Adrenal gland (tissue), 12 donors: ENCODE measurements around the gene TNFRSF18. TPM values are rescaled to one million over a fixed set of nuclear protein-coding genes. Genes with fewer than 3 reads are reported as not detected.

Experiments
- DNase-seq, 7 donors: peaks; one replicate each; pipeline ENCODE4 v3.0.0-alpha.2; 2019 to 2020
- H3K27ac ChIP-seq, 5 donors: fragments of 200-600 bp; sonication (generic) in 4 of 5; 1 replicate in 3 of 5; 2 replicates in 2 of 5; pipeline versions ENCODE4 v1.5.1 to v1.8.0; 2016 to 2020; ENCODE audit warnings: mild to moderate bottlenecking in 1 of 5
- H3K27me3 ChIP-seq: fragments of 200-600 bp; 2 replicates; pipeline ENCODE4 v1.8.0; 2021
- H3K36me3 ChIP-seq, 2 donors: fragments of 200-600 bp; replicated peaks in 1 of 2; 1 replicate in 1 of 2; 2 replicates in 1 of 2; pipeline versions ENCODE4 v1.5.1 to v1.8.0; 2018 to 2022
- H3K4me1 ChIP-seq, 2 donors: fragments of 200-600 bp; replicated peaks in 1 of 2; 1 replicate in 1 of 2; 2 replicates in 1 of 2; pipeline versions ENCODE4 v1.5.1 to v1.8.0; 2018 to 2021
- H3K4me3 ChIP-seq, 4 donors: fragments of 200-600 bp; sonication (generic) in 3 of 4; one replicate each; pipeline ENCODE4 v1.5.1; 2016 to 2018
- H3K9me3 ChIP-seq, 3 donors: fragments of 200-600 bp; sonication (generic) in 1 of 3; replicated peaks in 1 of 3; 1 replicate in 2 of 3; 2 replicates in 1 of 3; pipeline versions ENCODE4 v1.5.1 to v1.8.0; 2016 to 2021
- CTCF ChIP-seq, 6 experiments: fragments of 450-650 bp in 4 of 6; fragments of 200-600 bp in 2 of 6; sonication (generic) in 1 of 6; IDR thresholded peaks; 1 replicate in 5 of 6; 2 replicates in 1 of 6; pipeline versions ENCODE4 v1.5.1 to v1.8.0; 2016 to 2021; ENCODE audit warnings: antibody characterized with exemption in 6 of 6, mild to moderate bottlenecking in 2 of 6, moderate library complexity in 1 of 6
- POLR2A ChIP-seq, 2 donors: fragments of 450-650 bp; IDR thresholded peaks; one replicate each; pipeline ENCODE4 v1.6.1; 2017; ENCODE audit warnings: antibody characterized with exemption in 2 of 2, mild to moderate bottlenecking in 2 of 2, moderate library complexity in 1 of 2
- WGBS, 4 donors: extraction: QIAGEN DNeasy Blood & Tissue Kit in 2 of 4; methylation state at CpG; one replicate each; pipeline versions ENCODE4 v1.1.5 to v1.1.7; 2013 to 2017; 5-methylcytosine and 5-hydroxymethylcytosine counted together
- intact Hi-C, 2 donors: fragments of 100-400 bp; cut with DNase I; formaldehyde crosslinking; loops; one replicate each; pipeline versions ENCODE4 v1.14.1 to v1.15.0; 2022 to 2023
- polyA plus RNA-seq, 3 donors: library from polyadenylated mRNA; stranded (reverse); fragments of 200-250 nt in 2 of 3; fragments of 350-450 nt in 1 of 3; fragmentation: Illumina TruSeq in 1 of 3; extraction: RNeasy Lipid Tissue Mini Kit (QIAGEN cat#74804) in 1 of 3; gene quantifications; one replicate each; pipeline ENCODE4 v1.2.3, GENCODE V29; 2013 to 2014
- total RNA-seq, 9 donors: library from RNA; depleted of rRNA in 4 of 9; stranded (reverse); fragments of >200 nt in 4 of 9; fragments of 120-200 nt in 1 of 9; fragmentation: NEBNext Ultra II Directional in 1 of 9; extraction: Animal tissue kit (Norgen Biotek cat#: 25700) in 1 of 9; gene quantifications; one replicate each; pipeline versions ENCODE4 v1.1.0 to v1.2.4, GENCODE V29; 2013 to 2023
- donor health status: healthy with polysubstance abuse.
- donor health status: Bipolar disorder and iron deficiency.
- donor health status: DM: yes; HTN: yes; CAD: no.
- donor health status: DM: no; HTN: no; CAD: no.
- donor health status: DM: no; HTN: no; CAD: no.
- donor health status: DM: yes; HTN: yes; CAD: no.

TNFRSF18 gene
- total and polyA plus RNA-seq, 12 donors, result 0.27 to 1.5 (median 0.64) TPM; not detected in 7

- H3K36me3 ChIP-seq, result peaks cover 0 to 21% of the 10 kb centered on the region in 2 donors
- H3K4me1 ChIP-seq, result peaks cover 0 to under 1% of the 10 kb centered on the region in 2 donors
- peak within 1 kb of the TSS in 1 of 4 donors; percentile 23 for H3K4me3 ChIP-seq
- H3K27ac ChIP-seq, result peak within 1 kb of the TSS in 1 of 5 donors; percentile 29
- intact Hi-C loops, result loop anchor here in 1 of 2 donors (5.0 kb wide), 1 partner anchor 81 kb away; no protein-coding TSS in a partner anchor
- no peaks in the 10 kb centered on the region for H3K9me3 ChIP-seq
- no peaks in the 10 kb centered on the region for H3K27me3 ChIP-seq
- WGBS, 4 donors, result 47 to 76% (median 53%) methylated on average over 17 to 56 of the region's 56 CpGs
- no peak for TF ChIP-seq POLR2A (IDR thresholded peaks at IDR 0.05)
- no peak for TF ChIP-seq CTCF (IDR thresholded peaks at IDR 0.05)
- no peak for DNase-seq
These were observed 7.2 kb upstream of the TNFRSF18 start, which contains the start of gene TNFRSF4 for GRCh38 chr1:1213345-1214265. TNFRSF4 (minus strand) TSS chr1:1214153; CDS start chr1:1214127, 26 bp downstream.

DNA sequence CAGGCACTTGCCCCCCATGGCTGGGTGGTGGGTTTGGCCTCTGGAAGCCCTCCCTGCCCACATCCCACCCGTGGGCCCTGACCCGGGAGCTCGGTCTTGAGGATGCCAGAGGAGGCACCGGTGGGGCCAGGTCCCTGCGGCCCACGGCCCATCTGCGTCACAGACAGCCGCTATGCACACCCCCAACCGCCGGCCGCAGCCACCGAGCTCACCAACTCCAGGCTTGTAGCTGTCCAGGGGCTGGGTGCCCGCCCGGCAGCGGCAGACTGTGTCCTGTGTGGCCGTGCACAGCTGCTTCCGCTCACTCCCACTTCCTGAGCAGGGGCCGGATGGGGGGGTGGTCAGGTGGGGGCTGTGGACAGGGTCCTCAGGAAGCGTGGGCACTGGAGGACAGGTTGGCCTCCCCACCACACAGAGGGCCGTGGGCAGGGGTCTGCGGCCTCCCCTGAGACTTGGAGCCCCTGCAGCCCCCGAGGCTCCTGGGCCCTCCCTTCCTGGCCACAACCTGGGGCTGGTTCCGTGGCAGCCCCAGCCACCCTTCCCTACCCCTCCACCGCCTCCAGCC, 6.5 kb upstream of the TNFRSF18 start:
- peaks cover 6% of the 10 kb centered on the region in 2 donors for H3K4me1 ChIP-seq
- H3K27ac ChIP-seq, result peak overlapping the region in 1 of 5 donors; percentile 29
- 50 to 61% (median 56%) methylated on average over 16 to 24 of the region's 24 CpGs; no CpG with 5 or more reads in 1 of the 4 donors for WGBS, 4 donors
- H3K4me3 ChIP-seq, result peak overlapping the region in 1 of 4 donors; percentile 23
- H3K27me3 ChIP-seq, result no peaks in the 10 kb centered on the region
- intact Hi-C loops, result loop anchor here in 1 of 2 donors (5.0 kb wide), 1 partner anchor 81 kb away; no protein-coding TSS in a partner anchor
- peaks cover 0 to 14% of the 10 kb centered on the region in 2 donors for H3K36me3 ChIP-seq
- TF ChIP-seq POLR2A (IDR thresholded peaks at IDR 0.05), result no peak
- TF ChIP-seq CTCF (IDR thresholded peaks at IDR 0.05), result no peak
- DNase-seq, result peak in 3 of 7 donors; percentile 42 to 65 (median 49)
- H3K9me3 ChIP-seq, result no peaks in the 10 kb centered on the region

GRCh38 chr1:1211541-1212441, 5.4 kb upstream of the TNFRSF18 start:
- intact Hi-C loops, result loop anchor here in 1 of 2 donors (5.0 kb wide), 1 partner anchor 79 kb away; no protein-coding TSS in a partner anchor
- H3K4me3 ChIP-seq, result no peak overlapping the region
- 83 to 86% (median 83%) methylated on average over 18 to 28 of the region's 28 CpGs; no CpG with 5 or more reads in 1 of the 4 donors for WGBS, 4 donors

More at GRCh38 chr1:1211541-1212441, 5.4 kb upstream of the TNFRSF18 start:
- TF ChIP-seq POLR2A (IDR thresholded peaks at IDR 0.05), result no peak
- no peak for TF ChIP-seq CTCF (IDR thresholded peaks at IDR 0.05)
- Histone ChIP-seq H3K27ac (no peak overlapping the region), H3K9me3 (no peaks in the 10 kb centered on the region), H3K4me1 (peaks cover 6% of the 10 kb centered on the region in 2 donors), H3K36me3 (peaks cover 0 to 3% of the 10 kb centered on the region in 2 donors), H3K27me3 (peaks cover 10% of the 10 kb centered on the region)
- DNase-seq, result no peak
